Thymus (tissue), 11 donors: ENCODE results near the gene PLEKHN1. TPM values are rescaled to one million over a fixed set of nuclear protein-coding genes. Genes with fewer than 3 reads are reported as not detected.

Experiments
- DNase-seq, 9 donors: peaks; one replicate each; pipeline ENCODE4 v3.0.0-alpha.2; 2013; ENCODE audit warnings: low spot score in 9 of 9, low read depth in 6 of 9, missing footprints in 1 of 9
- H3K27ac ChIP-seq, 2 donors: one replicate each; pipeline ENCODE4 v1.5.1; 2013; ENCODE audit warnings: control low read depth in 1 of 2, low read depth in 1 of 2, low read length in 1 of 2, mild to moderate bottlenecking in 1 of 2, moderate library complexity in 1 of 2
- H3K27me3 ChIP-seq, 2 donors: one replicate each; pipeline ENCODE4 v1.5.1; 2013; ENCODE audit warnings: low read length in 1 of 2; ENCODE audit not compliant: control insufficient read depth in 2 of 2, insufficient read depth in 1 of 2
- H3K36me3 ChIP-seq, 2 donors: one replicate each; pipeline ENCODE4 v1.5.1; 2013; ENCODE audit warnings: low read length in 1 of 2, mild to moderate bottlenecking in 1 of 2, moderate library complexity in 1 of 2; ENCODE audit not compliant: control insufficient read depth in 2 of 2, insufficient read depth in 2 of 2
- H3K4me1 ChIP-seq, 2 donors: one replicate each; pipeline ENCODE4 v1.5.1; 2013; ENCODE audit warnings: low read length in 2 of 2; ENCODE audit not compliant: control insufficient read depth in 2 of 2, insufficient read depth in 2 of 2
- H3K4me3 ChIP-seq, 2 donors: one replicate each; pipeline ENCODE4 v1.5.1; 2013; ENCODE audit warnings: low read length in 2 of 2, control low read depth in 1 of 2, mild to moderate bottlenecking in 1 of 2
- H3K9me3 ChIP-seq, 2 donors: one replicate each; pipeline ENCODE4 v1.5.1; 2013; ENCODE audit warnings: low read length in 1 of 2, mild to moderate bottlenecking in 1 of 2; ENCODE audit not compliant: control insufficient read depth in 2 of 2, insufficient read depth in 1 of 2
- WGBS: extraction: QIAGEN DNeasy Blood & Tissue Kit; methylation state at CpG from one replicate; pipeline ENCODE4 v1.1.7; 2013; 5-methylcytosine and 5-hydroxymethylcytosine counted together
- polyA plus RNA-seq: library from polyadenylated mRNA; stranded (reverse); fragments of 200-250 nt; gene quantifications from one replicate; pipeline ENCODE4 v1.2.3, GENCODE V29; 2013
- total RNA-seq: library from RNA; stranded (reverse); fragments of 120-200 nt; gene quantifications from one replicate; pipeline ENCODE4 v1.2.4, GENCODE V29; 2013
- donor health status: healthy.

PLEKHN1 gene
- total and polyA plus RNA-seq, 2 donors = 0.14 to 1.7 TPM

- Histone ChIP-seq H3K27ac (no peak overlapping the region), H3K4me1 (peaks cover 8 to 11% of the 10 kb centered on the region in 2 donors), H3K9me3 (no peaks in the 10 kb centered on the region), H3K36me3 (no peaks in the 10 kb centered on the region), H3K27me3 (peaks cover 48 to 89% of the 10 kb centered on the region in 2 donors), H3K4me3 (no peak overlapping the region)
- 89% methylated on average over 15 of the region's 15 CpGs for WGBS
- DNase-seq = no peak
These were observed 3.1 kb downstream of the PLEKHN1 start for GRCh38 chr1:969260-969855.

GRCh38 chr1:970242-970972, 4.1 kb downstream of the PLEKHN1 start:
- 28% methylated on average over 33 of the region's 33 CpGs for WGBS
- no peak for DNase-seq
- no peak overlapping the region for H3K27ac ChIP-seq
- peaks cover 8 to 11% of the 10 kb centered on the region in 2 donors for H3K4me1 ChIP-seq
- H3K4me3 ChIP-seq = no peak overlapping the region
- H3K27me3 ChIP-seq = peaks cover 53 to 97% of the 10 kb centered on the region in 2 donors
- H3K36me3 ChIP-seq = no peaks in the 10 kb centered on the region
- no peaks in the 10 kb centered on the region for H3K9me3 ChIP-seq

GRCh38 chr1:970973-971730, 4.9 kb downstream of the PLEKHN1 start:
- Histone ChIP-seq H3K9me3 (no peaks in the 10 kb centered on the region), H3K27me3 (peaks cover 56 to 97% of the 10 kb centered on the region in 2 donors), H3K36me3 (no peaks in the 10 kb centered on the region), H3K27ac (no peak overlapping the region), H3K4me3 (no peak overlapping the region), H3K4me1 (peaks cover 5 to 11% of the 10 kb centered on the region in 2 donors)
- WGBS = 51% methylated on average over 42 of the region's 42 CpGs
- no peak for DNase-seq

- peaks cover 52 to 92% of the 10 kb centered on the region in 2 donors for H3K27me3 ChIP-seq
- WGBS = 89% methylated on average over 34 of the region's 34 CpGs
These were observed 5.6 kb downstream of the PLEKHN1 start for GRCh38 chr1:971751-972506.

DNA sequence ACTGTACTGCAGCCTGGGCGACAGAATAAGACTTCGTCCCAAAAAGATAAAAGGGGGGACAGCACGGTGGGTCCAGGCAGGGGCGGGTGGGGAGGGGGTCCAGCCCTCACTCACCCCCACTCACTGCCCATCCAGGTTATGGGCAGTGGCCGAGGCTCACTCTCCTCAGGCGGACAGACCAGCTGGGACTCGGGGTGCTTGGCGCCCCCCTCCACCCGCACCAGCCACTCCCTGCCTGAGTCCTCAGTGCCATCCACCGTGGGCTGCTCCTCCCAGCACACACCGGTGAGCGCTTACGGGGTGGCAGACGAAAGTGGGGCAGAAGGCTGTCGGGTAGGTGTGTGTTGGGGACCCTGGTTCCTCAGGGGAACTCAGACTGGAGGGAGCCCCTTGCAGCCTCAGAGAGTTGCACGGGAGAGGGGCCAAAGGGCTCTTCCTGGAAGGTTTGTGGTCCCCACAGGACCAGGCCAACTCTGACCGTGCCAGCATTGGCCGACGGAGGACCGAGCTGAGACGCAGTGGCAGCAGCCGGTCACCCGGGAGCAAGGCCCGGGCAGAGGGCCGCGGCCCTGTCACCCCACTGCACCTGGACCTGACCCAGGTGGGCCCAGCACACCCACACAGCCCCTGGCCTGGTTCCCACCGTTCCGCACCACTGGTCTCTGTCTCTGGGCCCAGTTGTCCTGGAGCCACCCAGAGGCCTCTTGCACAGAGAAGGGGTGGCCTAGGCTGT, 6.6 kb downstream of the PLEKHN1 start:
- H3K27ac ChIP-seq = no peak overlapping the region
- no peaks in the 10 kb centered on the region for H3K9me3 ChIP-seq
- H3K4me3 ChIP-seq = no peak overlapping the region
- peaks cover 3 to 4% of the 10 kb centered on the region in 2 donors for H3K4me1 ChIP-seq
- no peak for DNase-seq
- no peaks in the 10 kb centered on the region for H3K36me3 ChIP-seq
- 93% methylated on average over 28 of the region's 28 CpGs for WGBS
- peaks cover 48 to 83% of the 10 kb centered on the region in 2 donors for H3K27me3 ChIP-seq

More at GRCh38 chr1:971751-972506, 5.6 kb downstream of the PLEKHN1 start:
- Histone ChIP-seq H3K36me3 (no peaks in the 10 kb centered on the region), H3K27ac (no peak overlapping the region), H3K9me3 (no peaks in the 10 kb centered on the region), H3K4me1 (peaks cover 3 to 8% of the 10 kb centered on the region in 2 donors), H3K4me3 (no peak overlapping the region)
- DNase-seq = no peak

DNA sequence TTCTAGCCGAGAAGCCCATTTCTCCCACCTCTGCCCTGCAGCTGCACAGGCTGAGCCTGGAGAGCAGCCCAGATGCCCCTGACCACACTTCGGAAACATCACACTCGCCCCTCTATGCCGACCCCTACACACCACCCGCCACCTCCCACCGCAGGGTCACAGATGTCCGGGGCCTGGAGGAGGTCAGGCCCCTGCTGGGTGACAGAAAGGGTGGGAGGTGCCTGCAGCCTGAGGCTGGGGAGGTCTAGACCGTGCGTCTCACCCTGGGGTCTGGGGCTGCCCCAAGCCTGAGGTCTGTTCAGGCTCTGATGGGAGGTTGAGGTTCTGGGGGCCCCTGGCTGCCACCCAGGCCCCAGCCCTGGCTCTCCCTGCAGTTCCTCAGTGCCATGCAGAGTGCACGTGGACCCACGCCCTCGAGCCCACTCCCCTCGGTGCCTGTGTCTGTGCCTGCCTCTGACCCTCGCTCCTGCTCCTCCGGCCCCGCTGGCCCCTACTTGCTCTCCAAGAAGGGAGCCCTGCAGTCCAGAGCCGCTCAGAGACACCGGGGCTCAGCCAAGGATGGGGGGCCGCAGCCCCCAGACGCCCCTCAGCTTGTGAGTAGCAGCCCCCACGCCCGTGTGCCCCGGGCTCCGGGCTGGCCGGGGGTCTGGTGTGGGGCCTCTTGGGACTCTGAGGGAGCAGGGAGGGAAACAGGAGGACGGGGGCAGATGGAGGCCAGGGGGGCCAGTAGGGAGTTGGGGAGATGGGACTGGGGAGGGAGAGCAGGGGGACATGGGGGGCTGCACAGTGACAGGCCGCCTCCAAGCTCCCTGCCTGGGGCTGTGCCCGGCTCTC, 7.4 kb downstream of the PLEKHN1 start:
- no peak for DNase-seq
- Histone ChIP-seq H3K9me3 (peaks cover 0 to 7% of the 10 kb centered on the region in 2 donors), H3K4me3 (no peak overlapping the region), H3K27me3 (peaks cover 45 to 75% of the 10 kb centered on the region in 2 donors), H3K27ac (no peak overlapping the region), H3K4me1 (peaks cover 3 to 4% of the 10 kb centered on the region in 2 donors), H3K36me3 (no peaks in the 10 kb centered on the region)
- WGBS = 91% methylated on average over 28 of the region's 28 CpGs

GRCh38 chr1:974293-974640, 8.0 kb downstream of the PLEKHN1 start:
- Histone ChIP-seq H3K27me3 (peaks cover 41 to 69% of the 10 kb centered on the region in 2 donors), H3K9me3 (peaks cover 0 to 11% of the 10 kb centered on the region in 2 donors), H3K27ac (no peak overlapping the region), H3K36me3 (no peaks in the 10 kb centered on the region), H3K4me3 (no peak overlapping the region), H3K4me1 (peaks cover 3 to 4% of the 10 kb centered on the region in 2 donors)
- DNase-seq = no peak
- 96% methylated on average over 11 of the region's 11 CpGs for WGBS
